Measurements from ENCODE around the gene DNAH14. TPM values are rescaled to one million over a fixed set of nuclear protein-coding genes. Genes with fewer than 3 reads are reported as not detected.

DNAH14 gene
- polyA plus RNA-seq, 1 experiment = 11.1 TPM

DNA sequence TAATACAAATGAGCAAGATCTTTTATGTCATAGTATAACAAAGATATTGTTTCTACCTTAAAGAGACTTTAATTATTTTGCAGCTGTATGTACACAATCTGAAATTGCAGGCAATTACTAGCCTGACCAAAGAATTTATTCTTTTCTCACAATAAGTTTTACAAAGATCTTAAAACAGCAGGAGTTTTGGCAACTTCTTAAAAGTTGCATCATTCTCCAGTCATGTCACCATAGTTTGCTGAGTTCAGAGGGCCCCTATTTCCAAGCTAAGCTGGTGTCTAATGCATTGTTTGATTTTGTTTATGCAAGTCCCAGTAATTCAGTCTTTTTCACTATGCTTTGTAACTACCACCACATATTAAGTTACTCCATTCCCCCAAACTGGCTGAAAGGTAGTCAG, 114.8 kb downstream of the DNAH14 start:
- H3K27me3 ChIP-seq (ENCODE audit: control insufficient read depth, insufficient read depth, low read length) = no peaks in the 10 kb centered on the region
- H3K4me3 ChIP-seq (ENCODE audit: low read depth, low read length) = no peak overlapping the region
- DNase-seq (ENCODE audit: low read depth, low spot score) = no peak
- H3K9me3 ChIP-seq (ENCODE audit: control insufficient read depth, insufficient read depth, low read length) = no peaks in the 10 kb centered on the region
- no peak for TF ChIP-seq CTCF (IDR thresholded peaks at IDR 0.05; ENCODE audit: low read depth, low read length)
- ChIA-PET POLR2A (no interaction called here), CTCF (no interaction called here)
- no peak overlapping the region for H3K27ac ChIP-seq (ENCODE audit: low read depth, low read length)

DNA sequence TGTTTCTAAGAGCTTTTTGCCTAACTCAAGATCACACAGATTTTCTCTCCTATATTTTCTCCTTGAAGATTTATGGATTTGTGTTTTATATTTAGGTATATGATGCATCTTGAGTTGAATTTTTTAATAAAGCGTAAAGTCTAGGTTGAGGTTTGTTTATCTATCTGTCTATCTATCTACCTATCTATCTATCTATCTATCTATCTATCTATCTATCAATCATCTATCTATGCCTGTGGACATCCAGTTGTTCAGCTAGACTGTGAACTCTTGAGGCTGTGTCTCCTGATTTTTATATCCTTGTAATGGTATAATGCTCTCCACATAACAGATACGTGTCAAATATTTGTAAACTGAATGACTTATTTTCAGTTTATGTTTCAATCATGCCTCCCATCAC, 120.1 kb downstream of the DNAH14 start:
- no peaks in the 10 kb centered on the region for H3K9me3 ChIP-seq (ENCODE audit: control insufficient read depth, insufficient read depth, low read length)
- no peaks in the 10 kb centered on the region for H3K27me3 ChIP-seq (ENCODE audit: control insufficient read depth, insufficient read depth, low read length)
- TF ChIP-seq CTCF (IDR thresholded peaks at IDR 0.05; ENCODE audit: low read depth, low read length) = no peak
- no peak overlapping the region for H3K4me3 ChIP-seq (ENCODE audit: low read depth, low read length)
- CTCF ChIA-PET = no interaction called here
- H3K27ac ChIP-seq (ENCODE audit: low read depth, low read length) = no peak overlapping the region
- DNase-seq (ENCODE audit: low read depth, low spot score) = no peak
- POLR2A ChIA-PET = no interaction called here

- CTCF ChIA-PET = no interaction called here
- Histone ChIP-seq H3K9me3 (ENCODE audit: control insufficient read depth, insufficient read depth, low read length) (no peaks in the 10 kb centered on the region), H3K27ac (ENCODE audit: low read depth, low read length) (no peak overlapping the region)
Measured at GRCh38 chr1:225063722-225064121, 134.2 kb downstream of the DNAH14 start.

GRCh38 chr1:225070972-225071371, 141.5 kb downstream of the DNAH14 start:
- no peak overlapping the region for H3K4me3 ChIP-seq (ENCODE audit: low read depth, low read length)
- ChIA-PET CTCF (no interaction called here), POLR2A (no interaction called here)
- DNase-seq (ENCODE audit: low read depth, low spot score) = no peak
- no peak for TF ChIP-seq CTCF (IDR thresholded peaks at IDR 0.05; ENCODE audit: low read depth, low read length)
- H3K27ac ChIP-seq (ENCODE audit: low read depth, low read length) = no peak overlapping the region
- no peaks in the 10 kb centered on the region for H3K27me3 ChIP-seq (ENCODE audit: control insufficient read depth, insufficient read depth, low read length)
- H3K9me3 ChIP-seq (ENCODE audit: control insufficient read depth, insufficient read depth, low read length) = peaks cover 9% of the 10 kb centered on the region

More at GRCh38 chr1:225063722-225064121, 134.2 kb downstream of the DNAH14 start:
- POLR2A ChIA-PET = no interaction called here
- Histone ChIP-seq H3K27me3 (ENCODE audit: control insufficient read depth, insufficient read depth, low read length) (no peaks in the 10 kb centered on the region), H3K4me3 (ENCODE audit: low read depth, low read length) (no peak overlapping the region)
- no peak for DNase-seq (ENCODE audit: low read depth, low spot score)
- TF ChIP-seq CTCF (IDR thresholded peaks at IDR 0.05; ENCODE audit: low read depth, low read length) = no peak

DNA sequence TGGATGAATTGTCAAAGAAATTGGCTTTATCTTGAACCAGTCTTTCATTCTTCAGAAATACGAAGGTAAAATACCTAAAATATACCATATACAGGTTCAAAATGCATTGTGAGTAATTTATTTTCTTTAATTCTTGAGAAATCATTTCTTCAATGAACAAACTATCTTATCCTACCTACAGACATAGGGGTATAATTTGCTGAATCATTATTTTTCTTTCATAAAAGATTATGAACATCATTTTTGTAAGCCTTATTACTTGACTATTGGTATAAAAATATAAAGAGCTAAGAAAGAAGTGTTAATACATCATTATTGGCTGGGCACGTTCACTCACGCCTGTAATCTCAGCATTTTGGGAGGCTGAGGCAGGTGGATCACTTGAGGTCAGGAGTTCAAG, 167.7 kb downstream of the DNAH14 start:
- no peak for DNase-seq (ENCODE audit: low read depth, low spot score)
- Histone ChIP-seq H3K4me3 (ENCODE audit: low read depth, low read length) (no peak overlapping the region), H3K9me3 (ENCODE audit: control insufficient read depth, insufficient read depth, low read length) (no peaks in the 10 kb centered on the region), H3K27me3 (ENCODE audit: control insufficient read depth, insufficient read depth, low read length) (no peaks in the 10 kb centered on the region), H3K27ac (ENCODE audit: low read depth, low read length) (no peak overlapping the region)
- no peak for TF ChIP-seq CTCF (IDR thresholded peaks at IDR 0.05; ENCODE audit: low read depth, low read length)
- CTCF ChIA-PET = no interaction called here
- POLR2A ChIA-PET = no interaction called here
